ENCODE results near the gene BHLHE40. TPM values are rescaled to one million over a fixed set of nuclear protein-coding genes. Genes with fewer than 3 reads are reported as not detected.

BHLHE40 gene
- polyA plus RNA-seq, 1 of the 3 experiments (the other 2 are of a cell fraction), result 62.2 TPM

GRCh38 chr3:4936982-4937614 is 42.1 kb upstream of the BHLHE40 start:
- H3K27ac ChIP-seq (ENCODE audit: low read depth in 2 of 2, low read length in 1 of 2), result no peak overlapping the region
- no peaks in the 10 kb centered on the region for H4K20me1 ChIP-seq (ENCODE audit: insufficient read depth)
- H3K36me3 ChIP-seq (replicated peaks in 1 of 2; ENCODE audit: control insufficient read depth in 1 of 2, insufficient read depth in 2 of 2, low read length in 1 of 2), result no peaks in the 10 kb centered on the region
- H3K4me1 ChIP-seq (ENCODE audit: control insufficient read depth in 1 of 2, insufficient read depth in 2 of 2, low read depth in 1 of 2, low read length in 1 of 2), result no peaks in the 10 kb centered on the region
- H3K4me2 ChIP-seq, result no peak overlapping the region
- no peak overlapping the region for H3K9ac ChIP-seq
- no peaks in the 10 kb centered on the region for H3K79me2 ChIP-seq (ENCODE audit: insufficient read depth)
- POLR2A ChIA-PET, result no interaction called here
- H3K27me3 ChIP-seq (ENCODE audit: insufficient read depth), result no peaks in the 10 kb centered on the region
- WGBS (ENCODE audit: low lambda C conversion rate), result 87% methylated on average over 6 of the region's 6 CpGs
- no peak overlapping the region for H2AFZ ChIP-seq (ENCODE audit: low read depth)
- TF ChIP-seq SIN3A (IDR thresholded peaks at IDR 0.05; ENCODE audit: borderline replicate concordance, low read depth, low read length), result no peak
- no peak for TF ChIP-seq MEF2A (IDR thresholded peaks at IDR 0.05; ENCODE audit: borderline replicate concordance, low read depth)
- TF ChIP-seq MXI1 (IDR thresholded peaks at IDR 0.05; ENCODE audit: low read depth, low read length), result no peak
- no peak for TF ChIP-seq USF1 (IDR thresholded peaks at IDR 0.05; ENCODE audit: borderline replicate concordance, low read depth)
- TF ChIP-seq EP300 (IDR thresholded peaks at IDR 0.05; ENCODE audit: borderline replicate concordance in 1 of 2, low read depth in 1 of 2, low read length in 1 of 2), result no peak
- TF ChIP-seq FOXJ3 (CRISPR knock-in tag; IDR thresholded peaks at IDR 0.05), result no peak
- TF ChIP-seq CHD2 (IDR thresholded peaks at IDR 0.05; ENCODE audit: low read length, partially characterized antibody), result no peak
- H3F3A ChIP-seq (replicated peaks; ENCODE audit: insufficient read depth), result no peaks in the 10 kb centered on the region
- H3K4me3 ChIP-seq (ENCODE audit: low read depth in 2 of 2, low read length in 1 of 2), result no peak overlapping the region
- CTCF ChIA-PET, result no interaction called here
- H3K9me3 ChIP-seq, result no peaks in the 10 kb centered on the region
- H3K9me2 ChIP-seq, result no peaks in the 10 kb centered on the region
- DNase-seq, result no peak

- H3K36me3 ChIP-seq (replicated peaks in 1 of 2; ENCODE audit: control insufficient read depth in 1 of 2, insufficient read depth in 2 of 2, low read length in 1 of 2), result no peaks in the 10 kb centered on the region
- H4K20me1 ChIP-seq (ENCODE audit: insufficient read depth), result no peaks in the 10 kb centered on the region
- H3F3A ChIP-seq (replicated peaks; ENCODE audit: insufficient read depth), result no peaks in the 10 kb centered on the region
- 61% methylated on average over 3 of the region's 3 CpGs for WGBS (ENCODE audit: low lambda C conversion rate)
- CTCF ChIA-PET, result no interaction called here
- no peak for DNase-seq
- no peak overlapping the region for H3K4me2 ChIP-seq
- H3K9me3 ChIP-seq, result no peaks in the 10 kb centered on the region; the same call in 1 of the 2 replicates
- no peak overlapping the region for H3K27ac ChIP-seq (ENCODE audit: low read depth in 2 of 2, low read length in 1 of 2)
- no peaks in the 10 kb centered on the region for H3K27me3 ChIP-seq (ENCODE audit: insufficient read depth)
- H2AFZ ChIP-seq (ENCODE audit: low read depth), result no peak overlapping the region
- no peaks in the 10 kb centered on the region for H3K79me2 ChIP-seq (ENCODE audit: insufficient read depth)
- TF ChIP-seq RCOR1 (IDR thresholded peaks at IDR 0.05; ENCODE audit: low read length) (no peak), USF1 (IDR thresholded peaks at IDR 0.05; ENCODE audit: borderline replicate concordance, low read depth) (no peak), TEAD4 (IDR thresholded peaks at IDR 0.05; ENCODE audit: borderline replicate concordance, insufficient read depth) (no peak), SIN3A (IDR thresholded peaks at IDR 0.05; ENCODE audit: borderline replicate concordance, low read depth, low read length) (no peak), POLR2AphosphoS5 (IDR thresholded peaks at IDR 0.05; ENCODE audit: low read depth, low read length) (no peak), TAF1 (IDR thresholded peaks at IDR 0.05; ENCODE audit: borderline replicate concordance, low read depth, low read length) (no peak), CTCF (IDR thresholded peaks at IDR 0.05) (no peak), REST (IDR thresholded peaks at IDR 0.05; ENCODE audit: low read depth, low read length) (no peak), FOSL2 (IDR thresholded peaks at IDR 0.05; ENCODE audit: borderline replicate concordance, low read depth) (no peak)
- no peaks in the 10 kb centered on the region for H3K4me1 ChIP-seq (ENCODE audit: control insufficient read depth in 1 of 2, insufficient read depth in 2 of 2, low read depth in 1 of 2, low read length in 1 of 2)
- H3K4me3 ChIP-seq (ENCODE audit: low read depth in 2 of 2, low read length in 1 of 2), result no peak overlapping the region
- no peak overlapping the region for H3K9ac ChIP-seq
- POLR2A ChIA-PET, result no interaction called here
- no peaks in the 10 kb centered on the region for H3K9me2 ChIP-seq
These were observed 40.8 kb upstream of the BHLHE40 start for GRCh38 chr3:4938281-4938982.
